ENCODE data around the gene UHMK1.
"Not testable (repeated sequence)": the region's sequence is repeated elsewhere in the genome, so short reads cannot be mapped to it uniquely, and the experiment has no call there.

Gene UHMK1

GRCh38 chr1:162566870-162567269 lies 69.3 kb downstream of the UHMK1 start:
- DNase-seq: no peak

- DNase-seq: peak; percentile 48
These were observed 71.2 kb downstream of the UHMK1 start for GRCh38 chr1:162568802-162569201.

DNA sequence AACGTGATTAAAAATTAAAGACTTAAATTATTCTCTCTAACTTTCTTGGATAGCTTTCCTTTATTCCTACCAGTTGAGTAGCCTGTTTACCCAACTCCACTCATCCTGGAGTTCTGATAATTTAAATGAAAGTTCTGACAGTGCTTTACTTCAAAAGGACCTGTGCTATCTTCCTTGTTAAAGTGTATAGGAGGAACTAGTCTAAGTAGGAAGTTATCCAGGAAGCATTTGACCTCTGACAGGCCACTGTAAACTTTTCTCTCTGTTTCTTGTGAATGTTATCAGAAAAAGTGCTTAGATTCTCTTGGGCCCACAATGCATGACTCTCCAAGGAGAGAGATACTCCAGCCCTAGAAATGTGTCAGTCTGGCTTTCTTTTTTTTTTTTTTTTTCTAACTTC lies 73.1 kb downstream of the UHMK1 start:
- DNase-seq: peak; percentile 33

DNA sequence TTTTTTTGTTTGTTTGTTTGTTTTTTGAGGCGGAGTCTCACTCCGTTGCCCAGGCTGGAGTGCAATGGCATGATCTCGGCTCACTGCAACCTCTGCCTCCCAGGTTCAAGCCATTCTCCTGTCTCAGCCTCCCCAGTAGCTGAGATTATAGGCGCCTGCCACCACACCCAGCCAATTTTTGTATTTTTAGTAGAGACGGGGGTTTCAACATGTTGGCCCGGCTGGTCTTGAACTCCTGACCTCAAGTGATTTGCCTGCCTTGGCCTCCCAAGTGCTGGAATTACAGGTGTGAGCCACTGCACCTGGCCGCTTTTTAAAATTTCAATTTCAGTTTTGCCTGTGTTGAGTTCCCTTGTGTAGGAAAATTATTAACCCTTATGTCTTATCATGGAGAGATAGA lies 73.5 kb downstream of the UHMK1 start:
- DNase-seq: not testable (repeated sequence)

- no peak for DNase-seq
These were observed 74.1 kb downstream of the UHMK1 start for GRCh38 chr1:162571696-162572095.

DNA sequence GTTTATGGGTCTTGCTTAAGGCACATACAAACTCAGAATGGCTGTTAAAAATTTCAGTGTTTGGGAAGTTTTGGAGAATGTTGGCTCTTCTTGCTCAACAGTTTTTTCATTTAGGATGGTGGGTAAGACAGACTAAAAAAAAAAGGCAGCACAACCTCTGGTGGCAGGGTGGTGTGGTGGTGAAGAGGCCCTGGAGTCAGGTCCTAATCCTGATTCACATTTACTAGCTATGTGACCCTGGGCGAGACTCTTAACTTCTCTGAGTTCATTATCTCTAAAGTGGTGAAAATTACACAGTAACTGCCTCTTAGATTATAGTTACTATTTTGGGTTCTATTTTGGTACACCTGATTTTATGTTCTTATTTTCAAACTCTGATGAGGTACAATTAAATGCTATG lies 75.5 kb downstream of the UHMK1 start:
- DNase-seq: no peak

DNA sequence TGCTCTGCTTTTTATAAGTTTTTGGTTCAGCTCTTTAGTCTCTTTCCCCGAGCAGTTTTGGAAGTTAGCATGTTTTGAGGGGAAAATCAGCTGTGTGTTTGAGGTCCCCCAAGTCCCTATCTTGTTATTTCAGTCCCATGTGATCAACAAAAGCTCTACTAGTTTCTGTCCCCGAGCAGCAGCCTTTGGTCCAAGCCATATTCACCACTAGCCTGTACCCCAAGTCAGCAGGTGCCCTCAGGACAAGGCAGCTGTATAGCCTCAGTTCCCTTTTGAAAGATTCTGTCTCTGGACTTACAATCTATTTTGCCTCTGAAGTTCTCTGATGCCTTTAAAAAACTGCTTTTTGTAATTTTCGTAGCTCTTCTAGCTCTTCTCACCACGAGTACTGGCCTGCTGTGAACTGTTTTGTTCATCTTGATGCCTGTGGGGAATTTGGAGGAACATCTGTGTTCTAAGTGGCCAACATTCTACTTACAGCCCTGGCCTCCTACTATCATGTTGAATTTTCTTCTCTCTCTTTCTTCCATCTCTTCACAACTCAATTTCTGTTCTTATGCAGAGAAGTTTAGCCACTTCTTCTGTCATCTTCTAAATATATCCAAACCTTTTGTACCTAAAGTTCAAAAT lies 80.6 kb downstream of the UHMK1 start:
- DNase-seq: no peak

GRCh38 chr1:162578936-162579335 lies 81.3 kb downstream of the UHMK1 start:
- DNase-seq: no peak
